Retinal pigment epithelial cell (primary cell): ENCODE measurements around the gene ZCCHC10.

Experiments used
- DNase-seq: peaks from one replicate; pipeline ENCODE4 v3.0.0-alpha.2; 2010; ENCODE audit warnings: low read depth
- H3K4me3 ChIP-seq: 2 replicates; pipeline ENCODE4 v1.5.1; 2011; ENCODE audit warnings: mild to moderate bottlenecking, low read length, control low read depth, moderate library complexity
- TF ChIP-seq, protein P1 (sequence below): conservative IDR thresholded peaks from 2 replicates; pipeline ENCODE4 v1.5.1; 2011; ENCODE audit warnings: low read depth, low read length, control low read depth, inconsistent platforms

ZCCHC10 gene

DNA sequence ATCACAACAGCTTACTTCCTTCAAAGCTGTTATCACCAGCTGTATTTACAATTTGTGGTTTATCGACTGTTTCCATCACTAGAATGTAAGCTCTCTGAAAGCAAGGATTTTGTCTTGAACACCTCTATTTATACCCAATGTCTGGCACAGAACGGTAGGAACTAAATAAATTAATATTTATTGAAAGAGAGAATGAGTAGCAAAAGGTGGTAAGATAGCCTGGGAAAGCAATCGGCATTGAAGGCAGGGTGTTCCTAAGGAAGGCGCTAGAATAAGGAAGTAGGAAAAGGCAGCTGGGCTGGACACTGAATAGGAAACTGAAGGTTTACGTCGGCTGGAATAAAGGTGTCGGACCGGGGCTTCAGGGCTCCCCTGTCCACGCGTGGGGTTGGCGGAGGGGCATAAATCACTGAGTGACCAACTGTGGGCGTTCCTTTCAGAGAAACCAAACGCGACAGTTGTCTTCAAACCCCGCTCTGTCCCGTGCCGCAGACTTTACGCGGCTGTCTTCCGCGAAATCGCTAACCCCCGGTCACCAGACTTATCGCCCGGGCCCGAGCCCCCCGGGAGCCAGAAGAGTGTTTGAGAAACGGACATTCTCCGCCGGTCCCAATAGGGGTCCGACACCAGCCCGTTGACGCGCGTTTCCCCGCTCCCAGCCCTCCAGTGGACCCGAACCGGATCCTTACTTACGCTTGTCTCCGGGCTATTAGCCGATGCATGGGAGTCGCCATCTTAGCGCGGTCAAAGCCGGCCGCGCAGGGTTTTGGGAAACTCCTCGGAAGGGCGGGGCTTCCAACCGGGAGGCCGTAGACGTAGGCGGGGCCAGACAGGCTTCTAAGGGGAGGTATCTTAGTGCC lies at the start of gene ZCCHC10:
Gene ZCCHC10, minus strand, starts transcription at position 746 of the 860 bp plus-strand sequence. Its CDS starts 12 bp downstream, at position 734.
- TF ChIP-seq, protein P1, sequence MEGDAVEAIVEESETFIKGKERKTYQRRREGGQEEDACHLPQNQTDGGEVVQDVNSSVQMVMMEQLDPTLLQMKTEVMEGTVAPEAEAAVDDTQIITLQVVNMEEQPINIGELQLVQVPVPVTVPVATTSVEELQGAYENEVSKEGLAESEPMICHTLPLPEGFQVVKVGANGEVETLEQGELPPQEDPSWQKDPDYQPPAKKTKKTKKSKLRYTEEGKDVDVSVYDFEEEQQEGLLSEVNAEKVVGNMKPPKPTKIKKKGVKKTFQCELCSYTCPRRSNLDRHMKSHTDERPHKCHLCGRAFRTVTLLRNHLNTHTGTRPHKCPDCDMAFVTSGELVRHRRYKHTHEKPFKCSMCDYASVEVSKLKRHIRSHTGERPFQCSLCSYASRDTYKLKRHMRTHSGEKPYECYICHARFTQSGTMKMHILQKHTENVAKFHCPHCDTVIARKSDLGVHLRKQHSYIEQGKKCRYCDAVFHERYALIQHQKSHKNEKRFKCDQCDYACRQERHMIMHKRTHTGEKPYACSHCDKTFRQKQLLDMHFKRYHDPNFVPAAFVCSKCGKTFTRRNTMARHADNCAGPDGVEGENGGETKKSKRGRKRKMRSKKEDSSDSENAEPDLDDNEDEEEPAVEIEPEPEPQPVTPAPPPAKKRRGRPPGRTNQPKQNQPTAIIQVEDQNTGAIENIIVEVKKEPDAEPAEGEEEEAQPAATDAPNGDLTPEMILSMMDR, result no peak
- peak; percentile 76 for DNase-seq
- H3K4me3 ChIP-seq, result peak within 1 kb of the TSS; percentile 97

DNA sequence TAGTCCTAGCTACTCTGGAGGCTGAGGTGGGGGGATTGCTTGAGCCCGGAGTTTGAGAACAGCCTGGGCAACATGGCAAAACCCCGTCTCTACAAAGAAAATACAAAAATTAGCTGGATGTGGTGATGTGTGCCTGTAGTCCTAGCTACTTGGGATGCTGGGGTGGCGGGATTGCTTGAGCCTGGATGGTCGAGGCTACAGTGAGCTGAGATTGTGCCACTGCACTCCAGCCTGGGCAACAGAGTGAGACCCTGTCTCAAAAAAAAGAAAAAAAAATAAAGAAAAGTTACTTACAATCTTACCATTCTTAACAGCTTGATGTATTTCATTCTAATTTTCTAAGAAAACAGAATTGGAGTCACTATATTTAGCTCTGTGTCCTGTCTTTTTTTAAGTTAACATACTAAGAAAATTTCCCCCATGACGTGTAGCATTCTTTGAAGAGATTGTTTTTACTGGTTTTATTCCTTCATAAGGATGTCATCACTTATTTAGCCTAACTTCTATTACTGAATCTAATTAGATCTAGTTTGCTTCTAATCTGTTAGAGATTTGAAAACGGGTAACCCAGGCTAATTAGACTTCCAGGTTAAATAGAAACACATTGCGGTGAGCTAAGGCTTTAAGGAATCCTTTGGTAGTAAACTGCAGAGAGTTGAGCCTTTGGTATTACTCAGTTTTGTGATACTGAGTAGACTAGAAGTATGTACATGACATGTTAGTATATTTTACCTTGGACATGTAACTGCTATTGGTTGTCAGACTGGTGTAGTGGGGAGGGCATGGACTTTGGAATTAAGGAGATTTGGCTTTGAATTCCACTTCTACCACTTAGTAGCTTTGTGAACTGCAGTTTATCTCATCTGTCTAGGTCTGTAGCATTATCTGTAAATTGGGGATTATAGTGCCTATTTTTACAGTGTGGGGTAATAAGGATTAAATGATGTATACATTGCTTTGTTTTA lies 49.5 kb upstream of the ZCCHC10 start:
- no peak overlapping the region for H3K4me3 ChIP-seq
- DNase-seq, result peak; percentile 59
- TF ChIP-seq, protein P1, result no peak

DNA sequence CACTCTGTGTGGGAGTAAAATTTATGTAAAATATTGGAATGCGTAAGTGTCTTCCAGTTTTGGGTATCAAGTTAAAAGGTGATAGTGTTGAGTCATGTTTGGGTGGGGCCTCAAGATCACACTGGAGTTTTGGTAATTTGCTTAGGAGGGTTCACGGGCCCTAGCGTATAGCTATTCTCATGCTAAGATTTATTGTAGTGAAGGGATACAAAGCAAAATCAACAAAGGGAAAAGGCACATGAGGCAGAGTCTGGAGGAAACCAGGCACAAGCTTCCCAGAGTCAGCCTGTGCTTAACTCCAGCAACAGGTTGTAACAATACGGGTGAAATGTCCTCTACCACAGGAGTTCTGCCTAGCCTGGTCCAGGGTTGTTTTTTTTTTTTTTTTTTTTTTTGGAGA lies 45.7 kb upstream of the ZCCHC10 start:
- H3K4me3 ChIP-seq, result no peak overlapping the region

DNA sequence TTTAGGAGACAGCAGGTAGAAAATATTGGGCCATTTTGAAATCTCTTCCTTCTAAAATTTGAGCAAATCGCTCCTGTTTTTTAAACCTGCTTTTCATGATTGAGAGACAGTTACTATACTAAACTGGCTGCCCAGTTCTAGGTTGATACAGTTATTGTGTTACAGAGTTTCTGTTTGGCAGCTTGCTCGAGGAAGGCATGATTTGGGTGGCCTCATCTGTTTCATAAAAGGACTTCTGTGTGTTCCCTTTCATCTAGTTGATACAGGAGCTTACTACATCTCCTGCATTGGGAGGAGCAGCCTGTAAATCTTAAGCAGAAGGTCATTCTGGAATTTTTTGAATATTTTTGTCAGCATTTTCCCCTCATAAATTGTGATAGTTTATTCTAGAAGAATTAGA lies 39.7 kb upstream of the ZCCHC10 start:
- TF ChIP-seq, protein P1, result no peak
- no peak overlapping the region for H3K4me3 ChIP-seq
- no peak for DNase-seq

More for the DNA sequence above, 45.7 kb upstream of the ZCCHC10 start:
- TF ChIP-seq, protein P1, result no peak
- no peak for DNase-seq

DNA sequence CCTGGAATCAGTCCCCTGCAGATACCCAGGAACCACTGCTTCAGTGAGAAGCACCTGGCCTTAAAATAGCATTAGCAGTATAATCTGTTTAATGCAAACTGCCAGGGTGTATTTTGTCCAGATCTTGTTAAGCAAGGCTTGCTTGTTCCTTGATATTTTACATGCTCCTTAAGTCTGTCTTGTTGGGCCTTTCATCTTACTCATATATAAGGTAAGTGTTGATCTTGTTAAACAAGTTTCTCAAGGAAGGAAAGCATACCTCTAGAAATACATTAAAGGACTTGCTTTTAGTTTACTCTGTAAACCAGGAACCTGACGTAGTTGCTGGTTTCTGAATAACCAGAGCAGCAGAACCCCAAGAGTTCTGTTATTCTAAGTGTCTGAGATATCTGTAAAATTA lies 39.1 kb upstream of the ZCCHC10 start:
- DNase-seq, result no peak
- TF ChIP-seq, protein P1, result no peak
- no peak overlapping the region for H3K4me3 ChIP-seq

DNA sequence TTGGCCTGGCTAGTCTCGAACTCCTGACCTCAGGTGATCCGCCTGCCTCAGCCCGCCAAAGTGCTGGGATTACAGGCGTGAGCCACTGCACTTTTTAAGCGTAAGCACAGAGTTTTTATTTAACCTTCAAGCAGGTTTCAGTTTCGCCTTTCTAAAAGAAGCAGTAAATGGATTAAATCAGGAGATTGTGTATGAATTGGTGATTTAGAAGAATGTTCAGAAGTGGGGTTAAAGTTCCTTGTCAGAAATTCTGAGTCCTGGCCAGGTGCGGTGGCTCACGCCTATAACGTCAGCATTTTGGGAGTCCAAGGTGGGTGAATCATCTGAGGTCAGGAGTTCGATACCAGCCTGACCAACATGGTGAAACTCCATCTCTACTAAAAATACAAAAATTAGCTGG lies 37.6 kb upstream of the ZCCHC10 start:
- no peak for DNase-seq
- H3K4me3 ChIP-seq, result no peak overlapping the region
- TF ChIP-seq, protein P1, result no peak
